HCT116 (cell line): ENCODE measurements around the gene DVL2.

Experiments used
- CEBPB ChIP-seq: IDR thresholded peaks from 2 replicates; pipeline ENCODE4 v1.6.1; 2012; ENCODE audit warnings: low read depth
- EZH2 ChIP-seq: fragments of 200-600 bp; sonication (generic); IDR thresholded peaks from 2 replicates; pipeline ENCODE4 v1.6.1; 2017; ENCODE audit warnings: antibody characterized with exemption, mixed run types
- JUND ChIP-seq: IDR thresholded peaks from 2 replicates; pipeline ENCODE4 v1.6.1; 2012
- POLR2A ChIP-seq: IDR thresholded peaks from 2 replicates; pipeline ENCODE4 v1.7.0; 2011; ENCODE audit warnings: borderline replicate concordance; ENCODE audit not compliant: insufficient read depth, insufficient read length; ENCODE audit errors: extremely low read depth
- POLR2AphosphoS5 ChIP-seq: IDR thresholded peaks from 2 replicates; pipeline ENCODE4 v1.6.1; 2011; ENCODE audit warnings: mild to moderate bottlenecking, low read depth, low read length, moderate library complexity
- RAD21 ChIP-seq: IDR thresholded peaks from 2 replicates; pipeline ENCODE4 v1.6.1; 2012; ENCODE audit warnings: low read depth, mild to moderate bottlenecking
- TCF7L2 ChIP-seq: IDR thresholded peaks from 2 replicates; pipeline ENCODE4 v1.7.0; 2011; ENCODE audit warnings: borderline replicate concordance, inconsistent platforms; ENCODE audit not compliant: insufficient read depth, insufficient read length; ENCODE audit errors: extremely low read depth
- YY1 ChIP-seq: IDR thresholded peaks from 2 replicates; pipeline ENCODE4 v1.6.1; 2011; ENCODE audit warnings: low read length, low read depth, moderate library complexity, mild to moderate bottlenecking; ENCODE audit not compliant: insufficient replicate concordance; ENCODE audit errors: extremely low read depth
- TF ChIP-seq, protein P1 (sequence below), 3 experiments: fragments of 200-600 bp in 1 of 3; sonication (generic) in 1 of 3; IDR thresholded peaks in 2 of 3; conservative IDR thresholded peaks in 1 of 3; 2 replicates each; pipeline ENCODE4 v1.5.1; 2012 to 2017; ENCODE audit warnings: low read depth in 2 of 3, low read length in 2 of 3, antibody characterized with exemption in 1 of 3, borderline replicate concordance in 1 of 3, control low read depth in 1 of 3, mild to moderate bottlenecking in 1 of 3, mixed read lengths in 1 of 3, mixed run types in 1 of 3, moderate library complexity in 1 of 3; ENCODE audit not compliant: insufficient read depth in 1 of 3
- TF ChIP-seq, protein P2 (sequence below): IDR thresholded peaks from 2 replicates; pipeline ENCODE4 v1.6.1; 2012
- TF ChIP-seq, protein P3 (sequence below): IDR thresholded peaks from 2 replicates; pipeline ENCODE4 v1.6.1; 2012

DNA sequence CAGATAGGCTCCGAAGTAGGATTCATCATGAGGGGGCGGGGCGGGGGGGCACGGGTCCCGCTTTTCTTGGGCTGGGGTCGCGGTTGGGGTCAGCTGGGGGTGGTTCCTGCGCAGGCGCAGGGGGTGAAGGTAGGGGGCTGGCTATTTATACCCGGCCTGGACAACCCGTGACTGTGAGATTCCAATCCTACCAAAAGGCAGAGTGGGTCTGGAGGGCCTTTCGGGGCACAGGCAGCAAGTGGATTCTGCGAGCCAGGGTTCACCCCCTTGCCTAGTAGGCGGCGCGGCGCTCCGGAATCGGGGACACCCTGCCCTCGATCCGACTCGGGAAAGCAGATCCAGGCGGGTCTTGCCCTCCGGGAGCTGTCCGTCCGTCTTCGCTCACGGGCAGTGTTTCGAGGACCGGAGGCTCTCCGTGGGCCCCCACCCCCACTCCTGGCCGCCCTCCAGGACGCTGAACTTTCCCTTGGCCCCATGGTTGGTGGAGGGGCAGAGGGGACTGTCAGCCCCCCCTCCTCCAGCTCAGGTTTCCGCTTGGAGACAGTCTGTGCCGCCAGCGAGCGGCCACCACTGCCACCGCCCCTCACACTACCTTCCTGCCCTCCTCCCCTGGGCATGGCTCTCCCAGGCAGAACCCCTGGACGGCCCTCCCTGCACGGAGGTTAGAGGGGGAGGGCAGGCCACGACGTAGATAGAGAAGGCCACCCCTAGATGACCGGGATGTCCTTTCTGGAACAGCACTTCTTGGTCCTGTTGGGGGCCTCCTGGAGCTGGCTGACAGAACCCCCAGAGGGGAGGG is 47.8 kb upstream of the DVL2 start:
- TF ChIP-seq RAD21 (no peak), POLR2A (no peak), TCF7L2 (no peak), CEBPB (no peak), POLR2AphosphoS5 (no peak), EZH2 (no peak), YY1 (no peak), JUND (no peak)
- TF ChIP-seq, protein P1, sequence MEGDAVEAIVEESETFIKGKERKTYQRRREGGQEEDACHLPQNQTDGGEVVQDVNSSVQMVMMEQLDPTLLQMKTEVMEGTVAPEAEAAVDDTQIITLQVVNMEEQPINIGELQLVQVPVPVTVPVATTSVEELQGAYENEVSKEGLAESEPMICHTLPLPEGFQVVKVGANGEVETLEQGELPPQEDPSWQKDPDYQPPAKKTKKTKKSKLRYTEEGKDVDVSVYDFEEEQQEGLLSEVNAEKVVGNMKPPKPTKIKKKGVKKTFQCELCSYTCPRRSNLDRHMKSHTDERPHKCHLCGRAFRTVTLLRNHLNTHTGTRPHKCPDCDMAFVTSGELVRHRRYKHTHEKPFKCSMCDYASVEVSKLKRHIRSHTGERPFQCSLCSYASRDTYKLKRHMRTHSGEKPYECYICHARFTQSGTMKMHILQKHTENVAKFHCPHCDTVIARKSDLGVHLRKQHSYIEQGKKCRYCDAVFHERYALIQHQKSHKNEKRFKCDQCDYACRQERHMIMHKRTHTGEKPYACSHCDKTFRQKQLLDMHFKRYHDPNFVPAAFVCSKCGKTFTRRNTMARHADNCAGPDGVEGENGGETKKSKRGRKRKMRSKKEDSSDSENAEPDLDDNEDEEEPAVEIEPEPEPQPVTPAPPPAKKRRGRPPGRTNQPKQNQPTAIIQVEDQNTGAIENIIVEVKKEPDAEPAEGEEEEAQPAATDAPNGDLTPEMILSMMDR (IDR thresholded peaks at IDR 0.05 in 2 of 3, conservative IDR thresholded peaks at IDR 0.05 in 1 of 3; ENCODE audit: borderline replicate concordance in 1 of 3, insufficient read depth in 1 of 3, low read depth in 2 of 3, low read length in 2 of 3): no peak
- TF ChIP-seq, protein P2, sequence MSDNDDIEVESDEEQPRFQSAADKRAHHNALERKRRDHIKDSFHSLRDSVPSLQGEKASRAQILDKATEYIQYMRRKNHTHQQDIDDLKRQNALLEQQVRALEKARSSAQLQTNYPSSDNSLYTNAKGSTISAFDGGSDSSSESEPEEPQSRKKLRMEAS: no peak
- TF ChIP-seq, protein P3, sequence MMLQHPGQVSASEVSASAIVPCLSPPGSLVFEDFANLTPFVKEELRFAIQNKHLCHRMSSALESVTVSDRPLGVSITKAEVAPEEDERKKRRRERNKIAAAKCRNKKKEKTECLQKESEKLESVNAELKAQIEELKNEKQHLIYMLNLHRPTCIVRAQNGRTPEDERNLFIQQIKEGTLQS: no peak
